HPDE6-E6E7 (cell line): Measurements from ENCODE around the gene ANO8.

Source experiments
- DNase-seq: peaks from one replicate; pipeline ENCODE4 v3.0.0; 2011; ENCODE audit warnings: missing footprints; ENCODE audit errors: extremely low spot score

The ANO8 gene

DNA sequence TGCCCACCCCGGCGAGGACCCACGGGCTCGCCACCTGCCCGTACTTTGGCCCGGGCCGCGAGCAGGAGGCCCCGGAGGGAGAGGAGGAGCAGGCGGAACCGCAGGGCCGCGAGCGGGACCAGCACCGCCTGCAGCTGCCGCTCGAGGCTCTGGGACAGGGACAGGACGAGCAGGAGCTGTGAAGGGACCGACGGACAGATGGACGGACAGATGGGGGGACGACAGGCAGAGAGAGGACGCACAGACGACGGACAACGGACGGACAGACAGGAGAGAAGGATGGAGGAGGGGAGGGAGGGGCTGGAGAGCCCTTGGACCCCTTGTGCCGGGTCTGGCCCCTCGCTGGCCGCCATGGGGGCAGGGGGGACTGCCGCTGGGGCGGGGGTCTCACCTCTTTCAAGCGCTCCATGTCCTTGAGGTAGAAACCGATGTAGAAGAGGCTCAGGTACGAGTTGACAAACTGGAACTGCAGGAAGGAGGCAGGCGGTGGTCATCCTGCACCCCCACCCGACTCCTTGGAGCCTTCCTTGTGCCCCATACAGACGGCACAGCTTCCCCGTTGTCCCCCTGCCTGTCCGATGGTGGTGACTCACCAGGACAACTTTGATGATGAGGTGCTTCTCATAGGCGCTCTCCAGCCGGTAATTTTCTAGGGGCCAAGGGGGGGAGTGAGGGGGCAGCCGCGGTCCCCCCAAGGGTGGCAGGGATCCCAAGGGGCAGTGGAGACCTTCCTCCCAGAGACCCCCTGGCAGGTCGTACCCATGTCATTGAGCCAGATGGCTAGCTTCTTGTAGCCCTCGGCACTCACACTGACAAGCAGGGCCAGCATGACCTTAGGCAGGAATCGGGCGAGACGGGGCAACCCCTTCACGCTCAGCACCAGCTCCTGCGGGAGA lies 5.0 kb downstream of the ANO8 start:
- no peak for DNase-seq

DNA sequence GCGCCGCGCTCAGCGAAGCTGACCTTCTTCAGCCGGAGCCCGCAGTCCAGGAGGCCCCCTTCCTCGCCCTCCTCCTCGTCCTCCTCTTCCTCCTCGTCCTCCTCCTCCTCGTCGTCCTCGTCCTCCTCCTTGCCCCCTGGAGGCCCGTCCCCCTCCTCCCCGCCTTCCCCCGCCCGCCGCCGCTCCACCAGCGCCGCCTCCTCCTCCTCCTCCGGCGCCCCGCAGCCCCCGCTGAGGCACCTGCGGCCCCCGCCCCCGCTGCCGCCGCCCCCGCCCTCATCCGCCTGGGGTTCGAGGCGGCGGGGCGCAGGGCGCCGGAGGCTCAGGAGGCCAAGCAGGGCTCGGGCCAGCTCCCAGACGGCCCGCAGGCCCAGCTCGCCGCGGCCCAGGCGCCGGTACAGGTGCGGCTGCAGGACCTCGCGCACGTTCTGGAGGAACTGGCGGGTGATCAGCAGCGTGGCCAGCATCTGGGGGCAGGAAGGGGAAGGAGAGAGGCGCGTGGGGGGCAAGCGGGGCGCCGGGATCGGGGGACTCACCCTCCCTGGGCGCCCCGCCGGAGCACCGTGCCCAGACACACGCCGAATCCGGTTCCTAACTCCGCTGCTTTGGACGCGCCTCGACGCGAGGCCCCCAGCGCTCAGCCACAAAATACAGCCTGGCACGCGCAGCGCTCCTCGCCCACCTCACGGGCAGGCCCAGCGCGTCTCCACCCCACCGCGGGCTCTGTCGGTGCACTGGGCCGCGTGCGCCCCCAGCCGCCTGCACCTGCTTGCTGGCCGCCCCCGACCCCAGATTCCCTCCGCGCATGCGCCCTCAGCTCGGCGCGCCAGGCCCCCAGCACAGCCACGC lies 5.9 kb downstream of the ANO8 start:
- DNase-seq = no peak

DNA sequence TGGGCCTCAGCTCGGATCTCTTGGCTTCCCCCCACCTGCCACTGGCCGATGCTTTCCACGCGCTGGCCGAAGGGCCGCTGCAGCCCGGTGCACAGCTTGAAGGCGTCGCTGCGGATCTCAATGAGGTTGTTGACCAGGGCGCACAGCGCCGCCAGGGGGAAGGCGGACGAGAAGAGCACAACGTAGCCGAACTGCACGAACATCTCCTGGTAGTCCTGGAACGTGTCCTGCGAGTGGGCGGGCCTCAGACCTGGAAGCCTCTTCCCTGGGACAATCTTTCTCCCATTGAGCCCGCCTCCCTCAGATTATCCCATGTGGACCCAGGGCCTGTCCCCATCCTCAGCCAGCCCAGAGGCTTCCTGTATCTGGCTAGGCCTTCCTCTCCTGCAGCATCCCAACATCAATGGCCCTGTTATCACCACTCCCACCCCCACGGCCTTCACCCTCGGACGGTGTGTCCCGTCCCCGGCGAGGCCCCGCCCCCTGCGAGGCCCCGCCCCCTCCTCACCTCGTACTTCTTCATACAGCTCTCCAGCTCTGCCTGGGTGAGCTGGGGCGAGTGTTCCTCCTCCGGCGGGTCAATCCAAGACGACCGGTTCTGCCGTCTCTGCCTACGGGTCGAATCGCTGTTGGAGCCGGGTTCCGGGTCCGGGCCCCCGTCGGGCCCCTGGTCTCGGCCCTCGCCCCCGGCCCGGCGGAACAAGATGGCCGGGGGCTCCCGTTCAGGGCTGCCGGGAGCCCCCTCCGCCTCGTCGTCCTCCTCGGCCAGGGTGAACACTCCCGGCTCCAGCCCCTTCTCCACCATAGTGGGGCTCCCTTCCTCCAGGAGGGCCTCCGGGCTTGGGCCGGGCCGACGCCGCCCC lies 6.8 kb downstream of the ANO8 start:
- DNase-seq = no peak

DNA sequence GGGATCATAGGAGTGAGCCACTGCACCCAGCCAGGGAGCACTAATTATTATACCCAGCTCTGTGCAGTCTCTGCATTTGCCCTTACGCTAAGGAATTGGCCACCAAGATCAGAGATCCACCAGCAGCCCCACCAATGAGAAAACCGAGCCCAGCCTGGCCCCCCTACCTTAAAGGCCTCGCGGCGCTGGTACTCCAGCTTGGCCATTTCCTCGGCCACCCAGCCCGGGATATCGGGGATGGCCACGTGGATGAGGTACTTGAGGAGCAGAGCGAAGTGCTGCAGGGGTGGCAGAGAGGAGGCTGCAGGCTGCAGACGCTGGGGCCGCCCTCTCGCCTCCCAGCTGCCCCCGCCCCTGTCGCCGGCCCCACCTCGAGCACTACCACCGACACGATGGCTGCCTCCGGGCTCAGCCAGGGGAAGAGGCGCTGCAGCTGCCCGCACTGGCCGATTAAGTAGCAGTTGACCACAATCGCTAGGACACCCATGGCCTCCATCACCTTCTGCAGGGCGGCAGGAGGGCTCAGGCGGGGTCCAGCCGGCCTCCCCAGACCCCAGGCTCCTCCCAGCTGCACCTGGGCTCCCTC lies 7.5 kb downstream of the ANO8 start:
- DNase-seq = no peak

DNA sequence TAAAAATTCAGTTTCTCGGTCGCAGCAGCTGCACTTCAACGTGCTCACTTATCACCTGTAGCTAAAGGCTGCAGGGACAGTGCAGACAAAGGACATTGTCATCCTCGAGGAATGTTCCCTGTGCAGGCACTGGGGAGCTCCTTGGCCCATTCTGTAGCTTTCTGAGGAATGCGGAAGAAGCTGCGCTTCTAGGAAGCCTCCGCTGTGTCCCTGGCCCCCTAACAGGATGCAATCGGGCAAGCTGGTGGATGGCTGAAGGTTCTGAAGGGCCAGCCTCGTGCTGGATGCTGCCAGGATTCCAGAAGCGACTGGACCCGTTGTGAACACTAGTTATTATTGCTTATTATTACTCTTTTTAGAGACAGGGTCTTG lies 8.1 kb downstream of the ANO8 start:
- no peak for DNase-seq

DNA sequence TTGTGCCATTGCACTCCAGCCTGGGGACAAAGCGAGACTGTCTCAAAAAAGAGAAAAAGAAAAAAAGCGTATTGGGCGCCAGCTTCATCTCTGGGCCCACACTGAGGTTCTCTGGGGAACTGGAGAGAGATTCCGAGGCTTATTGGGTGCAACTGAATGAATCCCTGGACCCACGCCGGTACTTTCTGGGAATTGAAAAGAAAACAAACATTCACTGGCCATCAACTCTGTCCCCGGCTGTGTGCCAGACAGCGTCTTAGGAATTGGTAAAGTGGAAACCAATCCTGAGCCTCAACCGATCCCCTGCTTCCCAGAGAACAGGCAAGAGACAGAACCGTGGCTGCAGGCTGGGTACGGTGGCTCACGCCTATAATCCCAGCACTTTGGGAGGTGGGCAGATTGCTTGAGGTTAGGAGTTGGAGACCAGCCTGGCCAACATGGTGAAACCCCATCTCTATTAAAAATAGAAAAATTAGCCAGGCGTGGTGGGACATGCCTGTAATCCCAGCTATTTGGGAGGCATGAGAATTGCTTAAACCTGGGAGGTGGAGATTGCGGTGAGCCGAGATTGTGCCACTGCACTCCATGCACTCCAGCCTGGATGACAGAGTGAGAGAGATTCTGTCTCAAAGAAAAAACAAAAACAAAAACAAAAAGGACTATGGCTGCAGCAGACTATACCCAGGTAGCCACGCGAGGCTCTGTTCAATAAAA lies 8.6 kb downstream of the ANO8 start:
- DNase-seq = no peak

DNA sequence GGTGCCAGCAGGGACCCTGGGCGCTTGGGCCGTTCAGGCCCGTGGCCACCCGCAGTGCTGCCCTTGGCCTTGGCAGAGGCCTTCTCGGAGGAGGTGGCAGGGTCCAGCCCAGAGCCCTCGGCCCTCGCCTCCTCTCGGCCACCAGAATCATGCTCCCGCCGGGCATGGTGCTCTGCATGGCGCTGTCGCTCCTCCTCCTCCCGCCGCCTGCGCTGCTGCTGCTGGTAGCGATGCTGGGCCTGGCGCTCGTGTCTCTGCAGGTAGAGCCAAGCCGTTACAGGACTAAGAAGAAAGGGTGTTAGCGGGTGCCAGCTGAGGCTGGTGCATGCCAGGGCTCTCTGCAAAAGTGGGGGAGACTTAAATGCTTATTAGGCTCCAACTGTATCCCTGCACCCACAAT lies 9.5 kb downstream of the ANO8 start:
- no peak for DNase-seq

DNA sequence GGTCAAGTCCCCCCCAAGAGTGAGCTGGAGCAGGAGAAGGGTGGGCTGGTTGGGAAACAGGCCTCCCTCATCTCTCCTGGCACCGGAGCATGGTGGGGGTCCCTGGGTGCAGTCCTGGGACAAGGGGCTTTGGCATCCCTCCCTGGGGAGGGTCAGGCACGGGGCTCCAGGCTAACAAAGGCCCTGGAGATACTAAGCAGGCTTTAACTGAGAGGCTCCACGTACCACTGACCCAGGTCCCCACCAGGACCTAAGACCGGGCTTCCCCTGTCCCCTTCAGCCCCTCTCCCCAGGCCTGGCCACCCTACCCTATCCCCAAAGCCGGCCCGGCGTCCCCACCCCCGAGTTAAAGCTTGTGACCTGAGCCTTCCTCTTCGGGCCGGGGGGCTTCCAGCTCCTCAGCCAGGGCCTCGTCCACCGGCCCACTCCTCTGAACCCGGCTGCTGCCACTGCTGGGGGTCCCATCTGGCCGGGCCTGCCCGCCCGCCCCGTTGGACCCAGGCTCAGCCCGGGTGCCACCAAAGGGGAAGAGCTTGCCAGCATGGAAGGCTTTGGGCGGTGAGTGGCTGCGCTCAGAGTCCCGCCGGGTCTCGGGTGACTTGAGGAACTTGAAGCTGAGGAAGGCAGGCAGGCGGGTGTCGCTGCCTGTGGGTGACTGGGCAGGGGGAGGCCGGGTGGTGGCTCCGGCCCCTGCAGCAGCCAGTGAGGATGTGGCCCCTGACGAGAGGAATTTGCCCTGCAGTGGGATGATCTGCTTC lies 10.1 kb downstream of the ANO8 start:
- DNase-seq = no peak

DNA sequence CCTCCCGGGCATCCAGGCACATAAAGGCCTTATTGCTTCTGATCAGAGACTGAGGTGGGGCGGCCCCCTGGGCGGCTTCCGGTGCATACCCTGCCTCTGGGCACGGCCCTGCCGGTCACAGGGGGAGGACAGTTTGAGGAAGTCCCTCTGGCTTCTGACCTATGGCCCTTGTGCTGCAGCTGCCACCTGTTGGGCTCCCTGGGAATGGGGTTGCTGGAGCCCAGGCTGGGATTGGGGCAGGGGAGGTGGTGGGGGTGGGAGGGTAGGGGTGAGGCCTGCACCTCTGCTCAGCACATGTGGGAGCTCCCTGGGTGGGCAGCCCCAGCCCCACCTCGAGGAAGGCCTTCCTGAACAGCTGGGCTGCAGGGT lies 10.7 kb downstream of the ANO8 start:
- no peak for DNase-seq

DNA sequence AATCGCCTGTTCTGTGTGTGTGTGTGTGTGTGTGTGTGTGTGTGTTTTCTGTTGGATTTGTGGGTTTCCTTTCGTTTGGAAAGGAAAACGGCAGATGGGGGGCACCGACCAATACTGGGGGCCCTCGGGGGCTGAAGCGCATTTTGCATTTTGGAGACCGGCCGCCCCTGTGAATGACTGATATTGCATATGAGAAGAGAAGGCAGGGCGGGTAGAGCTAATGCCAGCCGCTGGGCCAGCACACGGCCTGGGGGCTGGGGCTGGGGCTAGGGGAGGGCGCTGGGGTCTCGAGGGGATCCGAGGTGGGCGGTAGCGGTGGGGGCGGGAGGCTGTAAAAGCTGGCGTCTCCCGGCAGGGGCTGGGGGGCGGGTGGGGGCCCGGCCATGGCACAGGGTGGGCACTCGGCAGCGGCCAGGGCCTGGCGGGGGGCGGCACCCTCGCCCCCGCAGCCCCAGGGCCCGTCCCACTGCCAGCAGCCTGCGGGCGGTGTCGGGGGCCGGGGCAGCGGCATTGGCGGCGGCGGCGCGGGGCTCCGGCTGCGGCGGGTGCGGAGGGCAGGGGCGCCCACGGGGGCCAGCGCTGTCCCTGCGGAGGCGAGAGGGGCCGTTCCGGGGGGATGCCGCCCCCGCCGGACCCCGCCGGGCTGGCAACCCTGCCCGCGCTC lies 11.2 kb downstream of the ANO8 start:
- DNase-seq = no peak

DNA sequence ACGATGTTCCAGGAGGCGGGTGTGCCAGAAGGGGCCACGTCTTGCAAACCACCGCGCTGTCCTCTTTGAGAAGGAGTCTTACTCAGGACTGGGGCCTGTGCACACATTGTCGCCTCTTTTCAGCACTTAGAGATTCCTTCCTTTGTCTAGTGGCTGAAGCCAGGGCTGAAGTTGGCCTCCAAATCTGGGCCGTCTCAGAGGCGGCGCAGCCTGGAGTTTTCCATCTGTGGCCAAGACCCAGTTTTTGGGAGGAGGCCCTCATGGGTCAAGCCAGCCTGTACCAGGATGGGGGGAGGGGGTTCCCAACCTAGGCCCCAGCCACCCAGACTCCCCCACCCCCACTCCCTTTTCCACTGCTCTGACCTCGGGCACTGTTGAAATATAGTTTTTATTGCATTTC lies 11.8 kb downstream of the ANO8 start:
- DNase-seq = no peak

DNA sequence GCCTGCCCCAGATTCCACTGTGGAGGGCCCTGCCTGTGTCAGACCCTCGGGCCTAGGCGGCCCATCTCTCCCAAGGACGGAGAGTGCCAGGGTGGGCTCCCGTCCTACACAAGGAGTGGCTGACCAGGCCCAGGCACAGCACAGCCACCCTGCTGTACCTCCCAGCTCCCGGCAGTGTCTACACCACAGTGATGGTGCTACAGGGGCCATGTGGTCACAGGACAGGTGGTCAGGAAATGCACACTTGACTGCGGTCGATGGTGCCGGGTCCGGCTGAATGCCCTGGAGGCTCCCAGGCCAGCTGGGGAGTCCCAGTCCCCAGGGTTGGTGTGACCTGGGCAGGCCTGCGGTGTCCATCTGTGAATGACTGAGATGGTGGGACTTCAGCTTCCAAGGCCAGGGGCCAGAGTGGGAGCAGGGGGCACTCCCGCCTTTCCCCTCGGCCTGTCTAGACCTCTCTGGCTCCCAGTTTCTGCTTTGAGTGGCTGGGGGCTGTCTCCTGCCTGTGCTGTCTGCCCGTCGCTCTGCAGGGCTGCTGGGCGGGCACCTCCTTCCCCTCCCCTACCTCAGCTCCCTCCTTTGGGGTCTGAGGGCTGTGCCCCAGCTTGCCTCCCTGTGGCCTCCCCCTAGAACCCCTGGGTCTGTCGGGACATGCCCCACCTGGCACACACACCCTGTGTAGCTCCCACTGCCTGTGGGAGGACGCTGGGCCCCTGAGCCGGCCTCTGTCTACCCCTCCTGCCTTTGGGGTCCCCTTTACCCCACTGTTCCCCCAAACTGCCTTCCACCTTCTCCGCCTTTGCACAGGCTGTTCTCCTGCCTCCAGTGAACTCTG lies 12.8 kb downstream of the ANO8 start:
- DNase-seq = no peak

DNA sequence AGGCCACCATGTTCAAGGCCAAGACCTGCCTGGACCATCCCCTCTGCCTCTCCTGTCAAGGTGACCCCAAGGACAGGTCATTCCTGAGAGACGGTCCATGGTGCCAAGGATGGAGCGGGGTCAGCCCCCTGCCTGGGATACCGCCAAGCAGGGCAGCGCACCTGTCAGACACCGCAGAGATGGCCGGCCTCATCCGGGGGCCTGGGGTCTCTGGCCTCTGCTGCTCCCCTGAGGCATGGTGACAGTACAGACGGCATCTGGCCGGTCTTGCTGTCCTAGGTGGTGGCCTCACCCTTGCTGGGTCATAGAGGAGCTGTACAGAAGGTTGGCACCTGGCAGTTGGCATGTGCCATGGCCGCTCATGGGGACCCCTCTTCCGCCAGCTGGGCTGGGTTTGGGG lies 14.2 kb downstream of the ANO8 start:
- no peak for DNase-seq

DNA sequence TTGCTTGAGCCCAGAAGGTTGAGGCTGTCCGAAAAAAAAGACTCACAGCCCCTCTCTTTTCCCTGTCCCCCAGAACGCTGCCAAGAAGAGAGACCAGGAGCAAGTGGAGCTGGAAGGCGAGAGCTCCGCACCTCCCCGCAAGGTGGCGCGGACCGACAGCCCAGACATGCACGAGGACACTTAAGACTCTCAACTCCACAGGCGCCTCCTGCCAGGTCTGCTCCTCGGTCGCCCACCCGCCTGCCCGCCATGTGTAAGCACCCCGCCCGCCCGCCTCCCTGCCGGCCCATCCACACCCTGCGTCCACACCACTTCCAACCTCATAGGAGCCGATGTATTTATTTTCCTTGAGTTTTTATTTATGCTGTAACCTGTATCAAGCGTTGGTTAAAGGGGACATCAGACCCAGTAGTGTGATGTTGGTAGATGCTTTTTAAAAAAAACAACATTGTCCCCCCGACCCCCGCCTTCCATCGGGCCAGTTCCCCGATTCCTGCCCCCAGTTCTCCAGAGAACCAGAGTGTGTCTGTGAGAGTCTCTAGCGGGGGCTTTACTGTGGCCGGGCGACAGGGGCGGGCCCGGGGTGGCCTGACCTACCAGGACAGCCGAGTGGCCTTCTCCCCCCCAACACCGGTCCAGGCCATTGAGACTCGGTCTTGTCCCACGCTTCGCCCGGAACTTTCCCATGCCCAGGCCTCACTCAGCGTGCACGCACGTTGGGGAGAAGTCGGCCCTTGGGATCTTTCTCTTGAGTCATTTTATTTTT lies 15.0 kb downstream of the ANO8 start:
- no peak for DNase-seq

DNA sequence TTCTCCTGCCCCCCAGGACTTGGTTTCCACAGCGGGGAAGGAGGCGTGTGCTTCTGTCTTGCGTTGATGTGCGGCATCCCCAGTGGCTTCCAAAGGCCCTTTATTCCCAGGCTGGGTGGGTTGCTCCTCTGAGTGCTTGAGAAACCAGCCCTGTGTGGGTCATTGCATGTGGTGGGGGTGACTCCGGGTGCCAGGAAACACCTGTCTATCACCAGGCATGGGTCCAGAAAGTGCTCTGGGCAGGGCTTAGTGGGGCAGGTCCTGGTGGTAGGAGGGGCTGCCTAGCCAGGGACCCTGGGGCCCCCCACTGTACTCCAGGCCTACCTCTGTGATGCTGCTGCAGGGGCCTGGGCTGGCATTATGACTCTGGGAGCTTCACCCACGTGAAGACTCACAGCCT lies 15.7 kb downstream of the ANO8 start:
- DNase-seq = no peak

DNA sequence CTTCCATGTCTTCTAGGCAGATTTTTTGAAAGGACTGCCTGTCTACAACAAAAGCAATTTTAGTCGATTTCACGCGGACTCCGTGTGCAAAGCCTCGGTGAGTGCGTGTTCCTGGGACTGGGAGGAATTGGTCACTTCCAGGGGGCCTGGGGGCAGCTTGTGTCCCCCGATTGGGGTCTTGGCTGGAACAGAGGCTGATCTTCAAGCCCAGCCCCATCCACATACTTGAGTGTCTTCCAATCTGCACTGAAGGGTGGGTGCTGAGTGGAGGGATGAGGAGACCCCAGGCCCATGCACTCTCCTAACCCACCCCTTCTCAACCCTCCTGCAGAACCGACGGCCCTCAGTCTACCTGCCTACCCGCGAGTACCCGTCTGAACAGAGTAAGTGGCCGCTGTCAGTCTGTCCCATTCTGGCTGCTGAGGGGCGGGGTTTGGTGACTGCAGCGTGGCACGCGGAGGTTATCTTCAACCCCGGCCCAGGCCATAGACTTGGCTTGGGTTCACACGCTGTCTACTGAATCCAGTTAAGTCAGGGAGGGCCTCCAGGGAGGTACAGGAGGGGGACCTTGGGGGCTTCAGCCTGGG lies 20.6 kb downstream of the ANO8 start:
- no peak for DNase-seq

DNA sequence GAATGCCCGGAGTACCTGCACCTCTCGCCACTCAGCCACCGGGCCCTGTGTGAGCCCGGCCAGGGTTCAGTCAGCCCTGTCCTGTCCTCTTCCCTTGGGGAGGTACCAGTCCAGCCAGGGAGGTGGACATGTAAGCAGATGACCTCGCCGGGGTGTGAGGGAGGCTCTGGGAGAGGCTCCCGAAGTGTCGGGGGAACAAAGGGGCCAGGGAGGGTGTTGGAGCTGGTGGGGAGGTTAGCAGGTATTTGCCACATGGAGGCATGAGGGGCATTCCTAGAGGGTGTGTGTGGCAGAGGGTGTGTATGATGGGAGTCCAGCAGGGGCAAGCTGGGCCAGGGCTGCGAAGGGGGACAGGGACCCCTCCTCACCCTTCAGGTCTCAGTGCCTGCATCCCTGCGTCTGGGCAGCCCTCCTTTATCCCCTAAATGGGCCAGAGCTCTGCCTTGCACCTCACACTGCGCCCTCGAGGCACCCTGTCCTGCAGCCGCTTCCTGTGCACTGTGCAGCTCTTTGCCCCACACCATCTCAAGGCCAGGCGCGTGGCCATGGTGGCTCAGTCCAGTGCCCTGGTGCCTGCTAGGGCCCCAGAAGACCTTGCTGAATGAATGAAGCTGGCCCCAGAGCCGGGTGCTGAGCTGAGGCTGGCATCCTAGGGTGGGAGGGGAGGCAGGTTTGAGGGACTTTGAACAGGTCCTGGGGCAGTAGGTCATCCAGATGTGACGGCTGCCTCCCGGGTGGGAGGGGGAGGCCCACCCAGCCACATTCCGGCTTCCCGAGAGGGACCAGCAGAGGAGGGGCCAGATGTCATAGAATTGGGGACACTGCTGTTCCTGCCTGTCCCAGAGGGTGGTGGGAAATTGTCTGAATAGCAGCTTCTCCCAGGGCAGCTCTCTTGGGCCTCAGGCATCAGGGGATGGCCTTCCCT lies 22.2 kb downstream of the ANO8 start:
- DNase-seq = no peak
